Neural progenitor cell (in vitro differentiated cells): ENCODE results near the gene CTTNBP2NL. TPM values are rescaled to one million over a fixed set of nuclear protein-coding genes. Genes with fewer than 3 reads are reported as not detected.
A peak's percentile ranks its signal among the peaks of the same experiment; 100 is the strongest.

Experiments used
- DNase-seq: peaks from one replicate; pipeline ENCODE4 v3.0.0-alpha.2; 2016; ENCODE audit warnings: low spot score
- H2AFZ ChIP-seq: fragments of 200-600 bp; sonication (generic); replicated peaks from 2 replicates; pipeline ENCODE4 v1.6.1; 2016; ENCODE audit warnings: antibody characterized with exemption
- H3F3A ChIP-seq: fragments of 200-600 bp; sonication (generic); 2 replicates; pipeline ENCODE4 v1.6.1; 2016; ENCODE audit warnings: antibody characterized with exemption, low read depth
- H3K27ac ChIP-seq: fragments of 200-600 bp; sonication (generic); 2 replicates; pipeline ENCODE4 v1.5.1; 2016; ENCODE audit warnings: mild to moderate bottlenecking
- H3K27me3 ChIP-seq: fragments of 200-600 bp; sonication (generic); 2 replicates; pipeline ENCODE4 v1.6.1; 2016; ENCODE audit warnings: mild to moderate bottlenecking, moderate library complexity
- H3K36me3 ChIP-seq: fragments of 200-600 bp; sonication (generic); 2 replicates; pipeline ENCODE4 v1.5.1; 2016
- H3K4me1 ChIP-seq: fragments of 200-600 bp; sonication (generic); 2 replicates; pipeline ENCODE4 v1.6.1; 2016; ENCODE audit warnings: mixed run types
- H3K4me2 ChIP-seq: fragments of 200-600 bp; sonication (generic); 2 replicates; pipeline ENCODE4 v1.6.1; 2016
- H3K4me3 ChIP-seq: fragments of 200-600 bp; sonication (generic); 2 replicates; pipeline ENCODE4 v1.5.1; 2016
- H3K79me2 ChIP-seq: fragments of 200-600 bp; sonication (generic); 2 replicates; pipeline ENCODE4 v1.6.1; 2016; ENCODE audit warnings: low read depth
- H3K9ac ChIP-seq: fragments of 200-600 bp; sonication (generic); 2 replicates; pipeline ENCODE4 v1.6.1; 2016
- H3K9me3 ChIP-seq: fragments of 200-600 bp; sonication (generic); 2 replicates; pipeline ENCODE4 v1.5.1; 2016; ENCODE audit warnings: low read depth
- H4K20me1 ChIP-seq: fragments of 200-600 bp; sonication (generic); 2 replicates; pipeline ENCODE4 v1.6.1; 2016; ENCODE audit warnings: low read depth
- H3K27ac Mint-ChIP-seq: 3 replicates; pipeline ENCODE4 v1.8.0; 2021; ENCODE audit warnings: mixed read lengths
- H3K27me3 Mint-ChIP-seq: 2 replicates; pipeline ENCODE4 v1.8.0; 2022; ENCODE audit warnings: low read depth, mild to moderate bottlenecking, inconsistent platforms, moderate library complexity, mixed read lengths; ENCODE audit not compliant: insufficient read depth
- H3K36me3 Mint-ChIP-seq: 3 replicates; pipeline ENCODE4 v1.8.0; 2021; ENCODE audit warnings: mixed read lengths
- H3K4me1 Mint-ChIP-seq: 3 replicates; pipeline ENCODE4 v1.8.0; 2021; ENCODE audit warnings: mixed read lengths
- H3K4me3 Mint-ChIP-seq: 3 replicates; pipeline ENCODE4 v1.8.0; 2021; ENCODE audit warnings: mild to moderate bottlenecking, moderate library complexity, mixed read lengths
- H3K9me3 Mint-ChIP-seq: 3 replicates; pipeline ENCODE4 v1.8.0; 2020; ENCODE audit warnings: mixed read lengths
- CTCF ChIP-seq: fragments of 200-600 bp; sonication (generic); IDR thresholded peaks from 2 replicates; pipeline ENCODE4 v1.5.1; 2017; ENCODE audit warnings: antibody characterized with exemption, mild to moderate bottlenecking
- EZH2 ChIP-seq: fragments of 200-600 bp; sonication (generic); IDR thresholded peaks from 2 replicates; pipeline ENCODE4 v1.6.1; 2017; ENCODE audit warnings: antibody characterized with exemption, mild to moderate bottlenecking, moderate library complexity
- EZH2phosphoT487 ChIP-seq: fragments of 200-600 bp; sonication (generic); IDR thresholded peaks from 2 replicates; pipeline ENCODE4 v1.6.1; 2017; ENCODE audit warnings: antibody characterized with exemption
- total RNA-seq: library from RNA; depleted of rRNA; stranded (reverse); fragments of >200 nt; gene quantifications from 2 replicates; pipeline ENCODE4 v1.2.3, GENCODE V29; 2015; ENCODE audit warnings: low replicate concordance

CTTNBP2NL gene
- total RNA-seq, 1 donor from 2014 or later = 27.2 TPM

DNA sequence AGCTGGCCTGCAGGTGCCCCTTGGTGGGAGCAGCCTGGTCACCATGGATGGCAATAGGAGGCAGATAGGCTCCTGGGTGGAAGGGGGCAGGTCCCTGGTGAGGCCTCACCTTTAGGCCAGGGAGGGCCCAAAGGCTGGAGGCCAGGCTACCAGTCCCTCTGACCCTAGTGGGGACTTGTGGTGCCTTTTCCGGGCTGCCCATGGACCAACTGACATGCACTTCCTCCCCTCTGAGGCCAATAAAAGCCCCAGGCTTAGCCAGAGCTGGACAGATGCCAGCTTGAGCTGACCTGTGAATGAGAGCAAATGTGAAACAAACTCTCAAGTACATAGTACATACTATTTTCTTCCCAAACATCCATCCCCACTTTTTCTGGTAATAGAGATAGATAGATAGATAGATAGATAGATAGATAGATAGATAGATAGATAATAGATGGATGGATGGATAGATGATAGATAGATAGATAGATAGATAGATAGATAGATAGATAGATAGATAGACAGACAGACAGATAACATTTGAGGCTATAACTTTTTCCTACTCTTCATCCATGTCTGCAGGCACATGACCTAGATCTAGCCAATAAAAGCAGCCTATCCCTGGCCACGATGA is 9.2 kb upstream of the CTTNBP2NL start:
- Mint-ChIP-seq H3K36me3 (no peaks in the 10 kb centered on the region), H3K27ac (no peak overlapping the region), H3K4me1 (peaks cover 9% of the 10 kb centered on the region), H3K27me3 (peaks cover 5% of the 10 kb centered on the region), H3K4me3 (no peak overlapping the region), H3K9me3 (no peaks in the 10 kb centered on the region)
- H2AFZ ChIP-seq = no peak overlapping the region
- no peak for DNase-seq
- no peak overlapping the region for H3K9ac ChIP-seq
- H3K4me3 ChIP-seq = no peak overlapping the region
- TF ChIP-seq EZH2 (no peak), CTCF (no peak), EZH2phosphoT487 (no peak)
- no peaks in the 10 kb centered on the region for H3F3A ChIP-seq
- H3K27ac ChIP-seq = no peak overlapping the region
- no peaks in the 10 kb centered on the region for H4K20me1 ChIP-seq
- no peaks in the 10 kb centered on the region for H3K9me3 ChIP-seq
- no peaks in the 10 kb centered on the region for H3K27me3 ChIP-seq
- H3K4me2 ChIP-seq = no peak overlapping the region
- no peaks in the 10 kb centered on the region for H3K36me3 ChIP-seq
- no peaks in the 10 kb centered on the region for H3K79me2 ChIP-seq
- H3K4me1 ChIP-seq = peaks cover 6% of the 10 kb centered on the region

DNA sequence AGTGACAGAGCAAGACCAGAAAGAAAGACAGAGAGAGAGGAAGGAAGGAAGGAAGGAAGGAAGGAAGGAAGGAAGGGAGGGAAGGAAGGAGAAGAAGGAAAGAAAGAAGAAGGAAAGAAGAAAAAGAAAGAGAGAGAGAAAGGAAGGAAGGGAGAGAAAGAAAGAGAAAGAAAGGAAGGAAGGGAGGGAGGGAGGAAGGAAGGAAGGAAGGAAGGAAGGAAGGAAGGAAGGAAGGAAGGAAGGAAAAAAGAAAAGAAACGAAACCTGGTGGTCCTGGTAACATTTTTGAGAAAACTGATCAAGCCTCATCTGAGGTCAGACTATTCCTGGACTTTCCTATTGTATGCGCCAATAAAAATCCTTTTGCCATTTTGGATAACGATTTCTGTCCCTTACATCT is 8.2 kb upstream of the CTTNBP2NL start:
- Mint-ChIP-seq H3K4me3 (no peak overlapping the region), H3K9me3 (no peaks in the 10 kb centered on the region), H3K4me1 (peaks cover 9% of the 10 kb centered on the region), H3K36me3 (no peaks in the 10 kb centered on the region), H3K27ac (no peak overlapping the region), H3K27me3 (peaks cover 5% of the 10 kb centered on the region)
- H3K27me3 ChIP-seq = no peaks in the 10 kb centered on the region
- H3K36me3 ChIP-seq = no peaks in the 10 kb centered on the region
- H4K20me1 ChIP-seq = no peaks in the 10 kb centered on the region
- H2AFZ ChIP-seq = no peak overlapping the region
- H3K4me3 ChIP-seq = no peak overlapping the region
- DNase-seq = no peak
- no peak for TF ChIP-seq EZH2
- no peak for TF ChIP-seq CTCF
- no peak for TF ChIP-seq EZH2phosphoT487
- no peaks in the 10 kb centered on the region for H3K9me3 ChIP-seq
- no peak overlapping the region for H3K27ac ChIP-seq
- H3K4me2 ChIP-seq = no peak overlapping the region
- H3K4me1 ChIP-seq = peaks cover 6% of the 10 kb centered on the region
- no peaks in the 10 kb centered on the region for H3K79me2 ChIP-seq
- H3F3A ChIP-seq = no peaks in the 10 kb centered on the region
- H3K9ac ChIP-seq = no peak overlapping the region

DNA sequence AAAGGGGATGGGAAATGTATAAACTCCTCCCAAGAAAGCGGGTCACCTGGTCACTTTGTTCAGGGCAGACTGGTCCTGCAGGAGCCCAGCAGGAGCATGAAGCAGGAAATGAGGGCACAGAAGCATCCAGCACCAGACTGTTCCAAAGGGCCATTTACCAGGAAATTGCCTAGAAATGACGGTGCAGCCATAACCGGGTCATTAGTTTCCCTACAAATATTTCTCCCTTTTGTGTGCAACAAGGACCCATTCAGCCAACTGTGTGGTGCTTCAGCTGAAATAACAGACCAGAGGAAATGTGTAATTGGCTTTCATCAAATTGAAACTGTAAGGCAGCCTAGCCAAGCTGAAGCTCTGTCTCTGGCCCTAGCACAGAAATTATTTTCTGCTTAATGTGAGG is 7.6 kb upstream of the CTTNBP2NL start:
- Histone ChIP-seq H3K4me2 (no peak overlapping the region), H2AFZ (peak overlapping the region; percentile 95)
- H3K4me3 Mint-ChIP-seq = no peak overlapping the region

More for the DNA sequence above, 7.6 kb upstream of the CTTNBP2NL start:
- Histone ChIP-seq H3K27ac (no peak overlapping the region), H3K36me3 (no peaks in the 10 kb centered on the region), H4K20me1 (no peaks in the 10 kb centered on the region), H3K4me3 (no peak overlapping the region), H3K79me2 (no peaks in the 10 kb centered on the region), H3K4me1 (peaks cover 6% of the 10 kb centered on the region), H3K27me3 (no peaks in the 10 kb centered on the region), H3K9ac (no peak overlapping the region), H3K9me3 (no peaks in the 10 kb centered on the region), H3F3A (no peaks in the 10 kb centered on the region)
- no peak for TF ChIP-seq EZH2
- TF ChIP-seq EZH2phosphoT487 = no peak
- no peak for TF ChIP-seq CTCF
- H3K4me1 Mint-ChIP-seq = peaks cover 10% of the 10 kb centered on the region
- H3K36me3 Mint-ChIP-seq = no peaks in the 10 kb centered on the region
- no peak for DNase-seq
- peaks cover 5% of the 10 kb centered on the region for H3K27me3 Mint-ChIP-seq
- H3K9me3 Mint-ChIP-seq = no peaks in the 10 kb centered on the region
- no peak overlapping the region for H3K27ac Mint-ChIP-seq
